Muscle layer of colon (tissue), 2 donors: Measurements from ENCODE around the gene PEMT.

Experiments
- H3K27ac ChIP-seq: one replicate; pipeline ENCODE4 v1.7.0; 2013; ENCODE audit warnings: low read depth, mild to moderate bottlenecking, low read length, moderate library complexity
- H3K27me3 ChIP-seq, 2 donors: one replicate each; pipeline ENCODE4 v1.7.0; 2013; ENCODE audit warnings: low read length in 2 of 2, mild to moderate bottlenecking in 2 of 2; ENCODE audit not compliant: insufficient read depth in 2 of 2, control insufficient read depth in 1 of 2
- H3K36me3 ChIP-seq: one replicate; pipeline ENCODE4 v1.7.0; 2013; ENCODE audit warnings: mild to moderate bottlenecking, low read length; ENCODE audit not compliant: insufficient read depth
- H3K4me1 ChIP-seq: one replicate; pipeline ENCODE4 v1.7.0; 2013; ENCODE audit warnings: mild to moderate bottlenecking, low read length; ENCODE audit not compliant: insufficient read depth
- H3K4me3 ChIP-seq, 2 donors: one replicate each; pipeline ENCODE4 v1.7.0; 2013; ENCODE audit warnings: low read length in 2 of 2, low read depth in 1 of 2, mild to moderate bottlenecking in 1 of 2, moderate library complexity in 1 of 2
- H3K9ac ChIP-seq: one replicate; pipeline ENCODE4 v1.7.0; 2013; ENCODE audit warnings: low read length
- H3K9me3 ChIP-seq: one replicate; pipeline ENCODE4 v1.7.0; 2013; ENCODE audit warnings: mild to moderate bottlenecking, low read length
- donor health status: abdominal sarcoma.
- donor health status: Adenocarcinoma of cecum.

PEMT gene

DNA sequence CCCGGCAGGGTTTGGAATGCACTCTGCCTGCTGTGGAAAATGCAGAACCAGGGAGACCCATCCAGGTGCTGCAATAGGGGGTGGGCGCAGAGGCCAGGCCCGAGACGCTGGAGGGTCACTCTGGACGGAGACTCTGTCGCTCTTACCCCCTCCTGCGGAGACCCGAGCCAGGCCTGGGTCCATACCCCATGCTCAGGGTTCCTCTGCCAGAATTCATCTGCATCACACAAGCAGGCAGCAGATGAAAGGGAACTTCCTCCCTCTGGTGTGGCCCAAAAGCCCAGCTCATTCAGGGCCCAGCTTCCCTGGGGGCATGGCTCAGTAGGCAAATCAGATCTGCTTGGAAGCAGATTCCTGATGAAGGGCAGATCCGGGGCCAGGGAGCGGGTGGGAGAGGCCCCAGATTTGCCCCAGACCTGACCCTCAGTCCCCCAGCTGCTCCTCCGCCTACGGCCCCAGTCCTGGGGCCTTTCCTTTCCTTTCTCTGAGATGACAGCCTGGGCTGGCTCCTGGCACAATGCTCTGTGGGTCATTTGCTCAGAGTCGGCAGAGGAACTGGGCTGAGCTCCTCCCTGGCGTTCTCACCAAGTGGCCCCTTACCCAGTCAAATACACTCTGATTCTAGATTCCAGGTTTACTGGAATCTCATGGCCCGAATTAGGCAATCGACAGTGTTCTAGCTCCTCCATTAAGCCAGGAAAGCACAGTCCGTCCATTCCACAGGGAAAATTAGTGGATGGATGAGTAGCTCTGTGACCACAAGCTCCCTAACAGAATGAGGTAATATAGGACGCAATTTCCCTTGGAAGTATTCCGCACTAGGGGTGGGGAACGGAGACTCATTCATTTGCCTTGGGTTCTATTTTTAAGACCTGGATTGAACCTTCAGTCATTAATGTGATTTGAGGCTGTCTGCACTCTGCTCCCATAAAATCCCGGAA, 76.2 kb downstream of the PEMT start:
- Histone ChIP-seq H3K4me1 (no peaks in the 10 kb centered on the region), H3K27ac (no peak overlapping the region), H3K9ac (no peak overlapping the region), H3K4me3 (no peak overlapping the region), H3K36me3 (no peaks in the 10 kb centered on the region), H3K9me3 (no peaks in the 10 kb centered on the region), H3K27me3 (no peaks in the 10 kb centered on the region)

DNA sequence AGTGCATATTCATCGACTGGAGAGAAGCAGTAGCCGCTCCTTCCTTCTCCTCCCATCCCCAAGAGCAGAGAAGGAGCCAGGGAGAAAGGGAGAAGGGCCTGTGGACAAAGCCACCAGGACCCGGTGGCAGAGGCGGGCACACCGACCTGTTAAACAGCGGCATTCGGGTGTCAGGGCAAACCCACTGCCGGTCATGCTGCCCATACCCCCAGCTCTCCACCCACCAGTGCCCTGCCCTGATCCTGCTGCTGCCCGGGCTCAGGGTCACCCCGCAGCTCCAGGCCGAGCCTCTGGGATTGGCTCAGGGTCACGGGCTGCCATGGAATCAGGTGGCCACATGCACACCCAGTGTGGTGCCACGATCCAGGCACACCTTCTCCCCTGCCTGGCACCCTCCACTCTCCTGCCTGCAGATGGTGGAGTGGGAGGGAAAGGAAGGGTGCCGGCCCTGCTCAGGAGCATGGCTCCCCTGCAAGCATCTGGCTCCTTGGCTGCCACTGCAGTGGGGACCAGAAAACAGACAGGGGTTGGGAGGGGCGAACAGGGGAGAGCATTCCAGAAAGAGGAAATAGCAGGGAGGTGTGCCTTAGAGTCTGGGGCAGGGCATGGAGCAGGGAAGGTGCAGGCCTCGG, 77.0 kb downstream of the PEMT start:
- Histone ChIP-seq H3K36me3 (no peaks in the 10 kb centered on the region), H3K9me3 (no peaks in the 10 kb centered on the region), H3K27me3 (no peaks in the 10 kb centered on the region), H3K27ac (no peak overlapping the region), H3K9ac (no peak overlapping the region), H3K4me3 (no peak overlapping the region), H3K4me1 (no peaks in the 10 kb centered on the region)

DNA sequence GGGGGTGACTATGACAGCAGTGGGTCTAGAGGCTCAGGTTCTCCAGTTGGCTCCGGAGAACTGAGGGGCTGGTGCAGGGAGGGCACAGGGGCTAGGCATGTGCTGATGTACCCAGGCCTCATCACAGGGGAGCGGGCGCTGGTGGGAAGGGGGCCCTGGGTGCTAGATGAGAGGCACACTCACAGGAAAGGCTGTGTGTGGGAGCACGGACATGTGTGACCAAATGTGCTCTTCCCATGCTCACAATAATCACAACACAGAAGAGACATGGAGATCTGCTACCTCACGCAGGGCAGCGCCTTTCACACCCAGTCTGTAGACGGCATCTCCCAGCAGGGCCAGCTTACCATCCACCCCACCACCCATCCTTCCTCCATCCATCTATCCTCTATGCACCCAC, 77.9 kb downstream of the PEMT start:
- H3K9ac ChIP-seq: no peak overlapping the region
- no peaks in the 10 kb centered on the region for H3K9me3 ChIP-seq
- no peak overlapping the region for H3K27ac ChIP-seq
- no peaks in the 10 kb centered on the region for H3K27me3 ChIP-seq
- H3K4me3 ChIP-seq: no peak overlapping the region
- no peaks in the 10 kb centered on the region for H3K4me1 ChIP-seq
- no peaks in the 10 kb centered on the region for H3K36me3 ChIP-seq

DNA sequence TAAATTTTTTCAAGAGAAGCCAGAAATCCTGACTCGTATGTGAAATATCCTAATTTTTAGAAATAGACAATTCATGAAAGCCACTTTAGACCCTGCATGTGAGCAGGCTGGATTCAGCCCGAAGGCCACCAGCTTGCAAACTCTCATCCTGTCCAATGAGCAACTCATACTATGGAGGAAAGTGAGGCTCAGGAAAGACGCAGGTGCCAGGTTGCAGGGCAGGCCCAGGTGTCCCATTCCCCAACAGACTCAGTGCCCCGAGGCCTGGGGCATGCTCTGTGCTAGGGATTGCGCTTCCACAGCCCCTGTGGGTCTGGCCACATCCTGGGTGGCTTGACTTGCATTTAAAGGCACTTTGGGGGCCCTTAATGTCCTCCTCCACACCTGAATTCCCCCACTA, 78.6 kb downstream of the PEMT start:
- Histone ChIP-seq H3K4me3 (no peak overlapping the region), H3K27ac (no peak overlapping the region), H3K27me3 (no peaks in the 10 kb centered on the region), H3K9ac (no peak overlapping the region), H3K9me3 (no peaks in the 10 kb centered on the region), H3K36me3 (no peaks in the 10 kb centered on the region), H3K4me1 (no peaks in the 10 kb centered on the region)

DNA sequence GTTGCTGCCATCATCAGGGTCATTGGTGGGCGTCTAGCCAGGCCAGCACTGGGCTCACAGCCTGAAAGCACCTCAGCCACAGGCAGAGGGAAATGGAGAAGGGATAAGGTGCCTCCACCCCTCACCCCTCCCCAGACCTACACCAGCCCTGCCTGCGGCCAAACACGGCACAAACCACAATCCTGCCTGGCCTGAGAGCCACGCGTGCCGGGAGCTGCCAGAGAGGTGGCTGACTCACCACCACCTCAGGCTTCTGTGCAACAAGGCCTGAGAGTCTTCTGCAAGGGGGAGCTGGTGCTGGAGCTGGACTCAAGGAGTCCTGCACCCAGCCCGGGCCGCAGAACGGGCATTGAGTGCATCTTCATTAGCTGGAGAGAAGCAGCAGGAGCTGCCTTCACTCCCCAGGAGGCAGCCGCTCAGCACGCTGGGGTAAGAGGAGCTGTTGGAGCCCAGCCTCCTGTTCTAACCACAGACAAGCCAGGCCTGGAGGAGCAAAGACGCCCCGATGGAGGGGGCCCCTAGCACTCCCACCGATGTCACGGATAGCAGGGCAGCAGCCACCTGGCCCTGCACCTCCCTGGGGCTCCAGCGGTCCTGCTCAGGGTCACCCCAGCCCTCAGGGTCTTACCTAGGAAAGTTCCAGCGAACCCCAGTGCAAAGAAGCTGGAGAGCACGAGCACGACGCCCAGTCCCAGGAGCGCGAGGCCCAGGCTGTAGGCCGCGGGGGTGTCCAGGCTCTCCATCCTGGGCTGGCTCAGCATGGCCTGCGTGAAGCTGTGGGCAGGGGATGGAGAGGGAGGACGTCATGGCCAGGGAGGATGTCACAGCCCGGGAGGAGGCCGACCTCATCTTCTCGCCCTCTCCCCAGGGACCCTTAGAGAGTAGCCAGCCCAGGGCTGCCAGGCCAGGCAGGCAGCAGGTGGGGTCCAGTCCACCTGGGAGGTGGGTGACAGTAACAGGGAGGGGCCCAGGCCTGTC, 79.3 kb downstream of the PEMT start:
- H3K4me3 ChIP-seq: no peak overlapping the region
- no peaks in the 10 kb centered on the region for H3K4me1 ChIP-seq
- H3K27ac ChIP-seq: no peak overlapping the region
- no peaks in the 10 kb centered on the region for H3K36me3 ChIP-seq
- H3K9ac ChIP-seq: no peak overlapping the region
- H3K27me3 ChIP-seq: no peaks in the 10 kb centered on the region
- no peaks in the 10 kb centered on the region for H3K9me3 ChIP-seq

GRCh38 chr17:17511293-17511741, 80.2 kb downstream of the PEMT start:
- Histone ChIP-seq H3K4me1 (no peaks in the 10 kb centered on the region), H3K27ac (no peak overlapping the region), H3K9ac (no peak overlapping the region), H3K9me3 (no peaks in the 10 kb centered on the region), H3K27me3 (no peaks in the 10 kb centered on the region), H3K36me3 (no peaks in the 10 kb centered on the region), H3K4me3 (no peak overlapping the region)

DNA sequence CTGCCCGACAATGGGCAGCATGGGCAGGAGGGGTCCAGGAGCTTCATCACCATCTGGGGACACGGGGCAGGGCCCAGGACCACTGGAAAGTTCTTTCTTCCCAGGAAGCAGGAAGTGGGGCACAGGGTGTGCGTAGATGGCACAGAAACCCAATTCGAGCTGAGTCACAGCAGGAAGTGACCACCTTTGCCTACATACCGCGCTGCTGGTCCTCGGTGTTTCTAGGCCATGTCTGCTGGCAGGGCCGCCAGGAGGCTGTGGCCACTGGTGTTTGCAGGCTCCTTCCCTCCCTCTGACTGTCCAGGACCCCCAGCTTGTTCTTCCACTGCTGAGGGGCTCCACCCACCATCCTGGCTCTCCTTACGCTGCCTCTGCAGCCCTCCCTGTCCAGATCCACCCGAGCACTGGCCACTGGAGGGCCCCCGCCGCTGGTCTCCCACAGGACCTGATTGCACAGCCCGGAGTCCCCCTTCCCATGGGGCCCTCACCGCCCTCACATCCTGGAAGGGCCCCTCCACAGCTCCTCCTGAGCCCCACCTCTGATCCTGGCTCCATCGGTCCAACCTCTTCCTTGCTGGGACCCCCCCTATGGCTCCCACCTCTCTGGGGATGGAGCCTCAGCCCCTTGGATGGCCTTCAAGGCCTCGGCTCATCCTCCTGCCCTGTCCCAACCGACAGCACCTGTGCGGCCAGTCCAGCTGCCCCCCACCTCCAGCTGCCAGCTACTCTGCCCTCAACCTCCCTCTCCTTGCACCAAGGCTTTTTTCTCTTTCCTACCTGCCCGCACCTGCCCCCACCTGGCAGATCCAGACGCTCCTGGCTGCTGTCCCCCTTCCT, 80.8 kb downstream of the PEMT start:
- no peak overlapping the region for H3K4me3 ChIP-seq
- no peaks in the 10 kb centered on the region for H3K4me1 ChIP-seq
- H3K36me3 ChIP-seq: no peaks in the 10 kb centered on the region
- no peaks in the 10 kb centered on the region for H3K9me3 ChIP-seq
- no peak overlapping the region for H3K27ac ChIP-seq
- no peaks in the 10 kb centered on the region for H3K27me3 ChIP-seq
- no peak overlapping the region for H3K9ac ChIP-seq

DNA sequence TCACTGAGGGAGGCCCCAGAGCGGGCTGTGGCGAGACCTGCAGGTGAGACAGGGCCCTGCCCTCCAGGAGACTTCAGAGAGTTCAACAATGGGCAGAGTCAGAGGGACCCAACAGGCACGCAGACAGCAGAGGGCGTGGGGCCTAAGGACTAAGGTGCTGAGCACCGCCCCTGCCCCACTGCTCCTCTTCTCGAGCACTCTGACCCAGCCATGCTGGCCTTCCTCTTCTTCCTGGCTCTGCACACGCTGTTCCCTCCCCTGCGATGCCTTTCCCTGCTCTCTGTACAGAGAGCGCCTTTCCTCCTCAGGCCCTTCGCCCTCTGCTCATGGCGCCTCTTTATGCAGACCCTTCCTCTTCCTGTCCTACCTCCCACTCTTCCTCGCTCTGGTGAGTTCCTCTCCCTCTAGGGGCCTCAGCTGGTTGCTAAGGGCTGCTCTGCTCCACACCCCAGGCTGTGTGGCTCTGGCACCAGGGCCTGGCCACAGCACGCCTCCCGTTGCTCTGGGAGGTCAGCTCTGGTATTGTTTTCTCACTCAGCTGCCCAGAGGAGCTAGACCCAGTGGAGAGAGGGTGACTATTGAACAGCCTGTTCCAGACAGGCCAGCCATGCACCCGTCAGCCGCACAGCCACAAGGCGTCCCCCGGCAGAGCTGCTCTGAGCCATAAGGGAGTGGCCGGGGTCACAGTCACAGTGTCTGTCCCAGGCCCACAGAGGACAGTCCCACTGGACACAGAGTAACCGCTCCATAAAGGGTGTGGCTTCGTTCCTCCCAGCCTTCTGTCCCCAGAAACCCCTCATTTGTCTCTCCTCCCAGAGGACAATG, 81.7 kb downstream of the PEMT start:
- H3K9ac ChIP-seq: no peak overlapping the region
- H3K4me3 ChIP-seq: no peak overlapping the region
- no peaks in the 10 kb centered on the region for H3K9me3 ChIP-seq
- no peaks in the 10 kb centered on the region for H3K36me3 ChIP-seq
- H3K27me3 ChIP-seq: no peaks in the 10 kb centered on the region
- no peak overlapping the region for H3K27ac ChIP-seq
- no peaks in the 10 kb centered on the region for H3K4me1 ChIP-seq

- H3K27me3 ChIP-seq: no peaks in the 10 kb centered on the region
- H3K9me3 ChIP-seq: no peaks in the 10 kb centered on the region
- no peaks in the 10 kb centered on the region for H3K36me3 ChIP-seq
- no peak overlapping the region for H3K4me3 ChIP-seq
- no peak overlapping the region for H3K9ac ChIP-seq
- H3K27ac ChIP-seq: no peak overlapping the region
- H3K4me1 ChIP-seq: no peaks in the 10 kb centered on the region
Observed at GRCh38 chr17:17508646-17509591, 82.6 kb downstream of the PEMT start.
